Neural progenitor cell (in vitro differentiated cells): ENCODE measurements around the gene ARHGEF38. TPM values are rescaled to one million over a fixed set of nuclear protein-coding genes. Genes with fewer than 3 reads are reported as not detected.

Experiments used
- DNase-seq: peaks from one replicate; pipeline ENCODE4 v3.0.0-alpha.2; 2016; ENCODE audit warnings: low spot score
- H2AFZ ChIP-seq: fragments of 200-600 bp; sonication (generic); replicated peaks from 2 replicates; pipeline ENCODE4 v1.6.1; 2016; ENCODE audit warnings: antibody characterized with exemption
- H3F3A ChIP-seq: fragments of 200-600 bp; sonication (generic); 2 replicates; pipeline ENCODE4 v1.6.1; 2016; ENCODE audit warnings: antibody characterized with exemption, low read depth
- H3K27ac ChIP-seq: fragments of 200-600 bp; sonication (generic); 2 replicates; pipeline ENCODE4 v1.5.1; 2016; ENCODE audit warnings: mild to moderate bottlenecking
- H3K27me3 ChIP-seq: fragments of 200-600 bp; sonication (generic); 2 replicates; pipeline ENCODE4 v1.6.1; 2016; ENCODE audit warnings: mild to moderate bottlenecking, moderate library complexity
- H3K36me3 ChIP-seq: fragments of 200-600 bp; sonication (generic); 2 replicates; pipeline ENCODE4 v1.5.1; 2016
- H3K4me1 ChIP-seq: fragments of 200-600 bp; sonication (generic); 2 replicates; pipeline ENCODE4 v1.6.1; 2016; ENCODE audit warnings: mixed run types
- H3K4me2 ChIP-seq: fragments of 200-600 bp; sonication (generic); 2 replicates; pipeline ENCODE4 v1.6.1; 2016
- H3K4me3 ChIP-seq: fragments of 200-600 bp; sonication (generic); 2 replicates; pipeline ENCODE4 v1.5.1; 2016
- H3K79me2 ChIP-seq: fragments of 200-600 bp; sonication (generic); 2 replicates; pipeline ENCODE4 v1.6.1; 2016; ENCODE audit warnings: low read depth
- H3K9ac ChIP-seq: fragments of 200-600 bp; sonication (generic); 2 replicates; pipeline ENCODE4 v1.6.1; 2016
- H3K9me3 ChIP-seq: fragments of 200-600 bp; sonication (generic); 2 replicates; pipeline ENCODE4 v1.5.1; 2016; ENCODE audit warnings: low read depth
- H4K20me1 ChIP-seq: fragments of 200-600 bp; sonication (generic); 2 replicates; pipeline ENCODE4 v1.6.1; 2016; ENCODE audit warnings: low read depth
- H3K27ac Mint-ChIP-seq: 3 replicates; pipeline ENCODE4 v1.8.0; 2021; ENCODE audit warnings: mixed read lengths
- H3K27me3 Mint-ChIP-seq: 2 replicates; pipeline ENCODE4 v1.8.0; 2022; ENCODE audit warnings: low read depth, mild to moderate bottlenecking, inconsistent platforms, moderate library complexity, mixed read lengths; ENCODE audit not compliant: insufficient read depth
- H3K36me3 Mint-ChIP-seq: 3 replicates; pipeline ENCODE4 v1.8.0; 2021; ENCODE audit warnings: mixed read lengths
- H3K4me1 Mint-ChIP-seq: 3 replicates; pipeline ENCODE4 v1.8.0; 2021; ENCODE audit warnings: mixed read lengths
- H3K4me3 Mint-ChIP-seq: 3 replicates; pipeline ENCODE4 v1.8.0; 2021; ENCODE audit warnings: mild to moderate bottlenecking, moderate library complexity, mixed read lengths
- H3K9me3 Mint-ChIP-seq: 3 replicates; pipeline ENCODE4 v1.8.0; 2020; ENCODE audit warnings: mixed read lengths
- EZH2 ChIP-seq: fragments of 200-600 bp; sonication (generic); IDR thresholded peaks from 2 replicates; pipeline ENCODE4 v1.6.1; 2017; ENCODE audit warnings: antibody characterized with exemption, mild to moderate bottlenecking, moderate library complexity
- EZH2phosphoT487 ChIP-seq: fragments of 200-600 bp; sonication (generic); IDR thresholded peaks from 2 replicates; pipeline ENCODE4 v1.6.1; 2017; ENCODE audit warnings: antibody characterized with exemption
- total RNA-seq: library from RNA; depleted of rRNA; stranded (reverse); fragments of >200 nt; gene quantifications from 2 replicates; pipeline ENCODE4 v1.2.3, GENCODE V29; 2015; ENCODE audit warnings: low replicate concordance
- TF ChIP-seq, protein P1 (sequence below): fragments of 200-600 bp; sonication (generic); IDR thresholded peaks from 2 replicates; pipeline ENCODE4 v1.5.1; 2017; ENCODE audit warnings: antibody characterized with exemption, mild to moderate bottlenecking

ARHGEF38 gene
- total RNA-seq, 1 donor from 2014 or later, result 0.28 TPM

DNA sequence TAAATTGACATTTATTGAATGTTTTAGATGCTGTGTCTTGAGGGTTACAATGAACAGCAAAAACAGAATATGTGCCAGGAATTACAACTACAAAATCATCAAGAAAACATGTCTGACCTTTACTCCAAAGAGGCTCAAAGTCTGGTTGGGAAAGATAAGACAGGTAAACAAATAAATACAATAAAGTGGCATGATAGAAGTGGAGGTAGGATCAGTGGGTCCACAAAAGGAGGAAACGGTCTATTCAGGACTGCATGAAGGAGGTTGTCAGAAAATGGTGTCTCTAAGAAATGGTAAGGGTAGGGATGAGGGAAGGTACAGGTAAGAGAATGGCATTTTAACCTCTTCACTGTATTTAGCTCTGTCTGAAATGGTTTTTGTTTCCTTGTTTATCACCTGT lies 3.8 kb downstream of the ARHGEF38 start:
- Mint-ChIP-seq H3K9me3 (peaks cover 2% of the 10 kb centered on the region), H3K4me1 (peaks cover 43% of the 10 kb centered on the region), H3K27me3 (peaks cover 12% of the 10 kb centered on the region), H3K27ac (no peak overlapping the region), H3K36me3 (no peaks in the 10 kb centered on the region), H3K4me3 (no peak overlapping the region)
- no peaks in the 10 kb centered on the region for H3K9me3 ChIP-seq
- peak overlapping the region; percentile 75 for H3K4me2 ChIP-seq
- H3K36me3 ChIP-seq, result no peaks in the 10 kb centered on the region
- TF ChIP-seq, protein P1, sequence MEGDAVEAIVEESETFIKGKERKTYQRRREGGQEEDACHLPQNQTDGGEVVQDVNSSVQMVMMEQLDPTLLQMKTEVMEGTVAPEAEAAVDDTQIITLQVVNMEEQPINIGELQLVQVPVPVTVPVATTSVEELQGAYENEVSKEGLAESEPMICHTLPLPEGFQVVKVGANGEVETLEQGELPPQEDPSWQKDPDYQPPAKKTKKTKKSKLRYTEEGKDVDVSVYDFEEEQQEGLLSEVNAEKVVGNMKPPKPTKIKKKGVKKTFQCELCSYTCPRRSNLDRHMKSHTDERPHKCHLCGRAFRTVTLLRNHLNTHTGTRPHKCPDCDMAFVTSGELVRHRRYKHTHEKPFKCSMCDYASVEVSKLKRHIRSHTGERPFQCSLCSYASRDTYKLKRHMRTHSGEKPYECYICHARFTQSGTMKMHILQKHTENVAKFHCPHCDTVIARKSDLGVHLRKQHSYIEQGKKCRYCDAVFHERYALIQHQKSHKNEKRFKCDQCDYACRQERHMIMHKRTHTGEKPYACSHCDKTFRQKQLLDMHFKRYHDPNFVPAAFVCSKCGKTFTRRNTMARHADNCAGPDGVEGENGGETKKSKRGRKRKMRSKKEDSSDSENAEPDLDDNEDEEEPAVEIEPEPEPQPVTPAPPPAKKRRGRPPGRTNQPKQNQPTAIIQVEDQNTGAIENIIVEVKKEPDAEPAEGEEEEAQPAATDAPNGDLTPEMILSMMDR, result no peak
- TF ChIP-seq EZH2phosphoT487 (no peak), EZH2 (no peak)
- H3K27ac ChIP-seq, result peak overlapping the region; percentile 94
- peaks cover 4% of the 10 kb centered on the region for H3K27me3 ChIP-seq
- peaks cover 59% of the 10 kb centered on the region for H3F3A ChIP-seq
- H3K4me1 ChIP-seq, result peaks cover 83% of the 10 kb centered on the region
- H2AFZ ChIP-seq, result peak overlapping the region; percentile 66
- no peaks in the 10 kb centered on the region for H3K79me2 ChIP-seq
- peak overlapping the region; percentile 9 for H3K4me3 ChIP-seq
- DNase-seq, result no peak
- H3K9ac ChIP-seq, result no peak overlapping the region
- no peaks in the 10 kb centered on the region for H4K20me1 ChIP-seq

DNA sequence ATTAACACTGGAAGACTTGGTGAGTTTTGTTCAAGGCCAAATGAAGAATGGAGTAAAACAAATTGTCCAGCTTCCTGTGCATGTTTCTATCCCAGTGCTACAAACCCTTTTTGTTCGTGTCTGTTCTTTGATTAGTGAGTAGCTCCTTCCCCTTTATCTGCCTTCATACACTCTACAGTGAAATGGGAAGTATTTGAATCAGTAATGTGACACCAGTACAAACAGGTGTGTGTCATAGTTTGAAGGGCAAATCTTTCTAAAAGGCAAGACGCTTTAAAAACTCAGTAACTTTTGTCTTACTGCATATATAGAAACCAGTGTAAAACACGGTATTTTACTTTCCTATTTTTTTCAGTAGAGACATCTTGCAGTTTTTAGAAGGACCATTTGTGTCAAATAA lies 5.9 kb downstream of the ARHGEF38 start:
- H3K9me3 ChIP-seq, result no peaks in the 10 kb centered on the region
- peaks cover 7% of the 10 kb centered on the region for H3K27me3 ChIP-seq
- Mint-ChIP-seq H3K27ac (no peak overlapping the region), H3K9me3 (peaks cover 2% of the 10 kb centered on the region), H3K36me3 (no peaks in the 10 kb centered on the region), H3K4me3 (no peak overlapping the region), H3K27me3 (peaks cover 6% of the 10 kb centered on the region), H3K4me1 (peaks cover 27% of the 10 kb centered on the region)
- TF ChIP-seq, protein P1, result no peak
- TF ChIP-seq EZH2, result no peak
- TF ChIP-seq EZH2phosphoT487, result no peak
- H3K27ac ChIP-seq, result peak overlapping the region; percentile 21
- peaks cover 39% of the 10 kb centered on the region for H3F3A ChIP-seq
- no peaks in the 10 kb centered on the region for H3K36me3 ChIP-seq
- H3K79me2 ChIP-seq, result no peaks in the 10 kb centered on the region
- H3K9ac ChIP-seq, result no peak overlapping the region
- no peak overlapping the region for H2AFZ ChIP-seq
- H3K4me1 ChIP-seq, result peaks cover 63% of the 10 kb centered on the region
- peak overlapping the region; percentile 64 for H3K4me2 ChIP-seq
- no peak for DNase-seq
- no peak overlapping the region for H3K4me3 ChIP-seq
- no peaks in the 10 kb centered on the region for H4K20me1 ChIP-seq

DNA sequence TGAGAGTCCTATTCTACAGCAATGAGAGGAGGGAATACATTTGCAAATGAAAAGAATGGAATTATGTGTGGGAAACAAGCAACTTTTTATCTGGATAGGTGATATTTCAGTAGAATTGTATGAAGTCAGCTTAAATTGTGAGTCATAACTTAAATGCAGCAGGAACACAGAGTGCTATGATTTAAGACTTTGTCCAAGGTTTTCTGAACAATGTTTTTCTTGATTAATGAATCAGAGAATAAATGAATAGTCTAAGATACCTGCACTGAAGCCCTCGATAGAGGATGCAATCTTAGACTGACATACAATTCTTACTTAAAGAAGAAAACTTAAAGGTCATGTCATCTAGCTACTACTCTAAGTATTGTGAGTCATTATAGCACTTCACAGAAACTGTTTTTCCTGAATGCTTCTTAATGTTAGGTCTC lies 8.0 kb downstream of the ARHGEF38 start:
- H3K27ac Mint-ChIP-seq, result no peak overlapping the region
- no peak overlapping the region for H3K4me3 Mint-ChIP-seq
- Histone ChIP-seq H3K79me2 (no peaks in the 10 kb centered on the region), H3K27me3 (peaks cover 14% of the 10 kb centered on the region), H3K4me2 (no peak overlapping the region), H3K4me1 (peaks cover 48% of the 10 kb centered on the region), H2AFZ (no peak overlapping the region), H3F3A (peaks cover 24% of the 10 kb centered on the region), H3K9ac (no peak overlapping the region), H3K9me3 (no peaks in the 10 kb centered on the region), H3K27ac (no peak overlapping the region), H4K20me1 (no peaks in the 10 kb centered on the region), H3K4me3 (no peak overlapping the region), H3K36me3 (no peaks in the 10 kb centered on the region)
- peaks cover 6% of the 10 kb centered on the region for H3K27me3 Mint-ChIP-seq
- no peaks in the 10 kb centered on the region for H3K36me3 Mint-ChIP-seq
- no peak for DNase-seq
- TF ChIP-seq EZH2 (no peak), EZH2phosphoT487 (no peak)
- TF ChIP-seq, protein P1, result no peak
- peaks cover 2% of the 10 kb centered on the region for H3K9me3 Mint-ChIP-seq
- H3K4me1 Mint-ChIP-seq, result peaks cover 22% of the 10 kb centered on the region
